Stomach smooth muscle (tissue), 2 donors: ENCODE results near the gene ADAM30.

ENCODE experiments used
- H3K27ac ChIP-seq: one replicate; pipeline ENCODE4 v1.7.0; 2013; ENCODE audit warnings: mild to moderate bottlenecking, low read length, inconsistent platforms
- H3K27me3 ChIP-seq, 2 donors: one replicate each; pipeline ENCODE4 v1.7.0; 2013; ENCODE audit warnings: low read length in 2 of 2; ENCODE audit not compliant: insufficient read depth in 2 of 2, control insufficient read depth in 1 of 2
- H3K36me3 ChIP-seq, 2 donors: one replicate each; pipeline ENCODE4 v1.7.0; 2013; ENCODE audit warnings: low read length in 2 of 2; ENCODE audit not compliant: control insufficient read depth in 2 of 2, insufficient read depth in 2 of 2
- H3K4me1 ChIP-seq: one replicate; pipeline ENCODE4 v1.7.0; 2013; ENCODE audit warnings: low read length; ENCODE audit not compliant: control insufficient read depth, insufficient read depth
- H3K4me3 ChIP-seq, 2 donors: one replicate each; pipeline ENCODE4 v1.7.0; 2013; ENCODE audit warnings: low read length in 2 of 2
- H3K9ac ChIP-seq, 2 donors: one replicate each; pipeline ENCODE4 v1.7.0; 2013; ENCODE audit warnings: low read length in 2 of 2, mild to moderate bottlenecking in 1 of 2
- H3K9me3 ChIP-seq, 2 donors: one replicate each; pipeline ENCODE4 v1.7.0; 2013; ENCODE audit warnings: low read length in 2 of 2; ENCODE audit not compliant: control insufficient read depth in 2 of 2
- donor health status: healthy.
- donor health status: Pancreatic carcinoma.

The ADAM30 gene

DNA sequence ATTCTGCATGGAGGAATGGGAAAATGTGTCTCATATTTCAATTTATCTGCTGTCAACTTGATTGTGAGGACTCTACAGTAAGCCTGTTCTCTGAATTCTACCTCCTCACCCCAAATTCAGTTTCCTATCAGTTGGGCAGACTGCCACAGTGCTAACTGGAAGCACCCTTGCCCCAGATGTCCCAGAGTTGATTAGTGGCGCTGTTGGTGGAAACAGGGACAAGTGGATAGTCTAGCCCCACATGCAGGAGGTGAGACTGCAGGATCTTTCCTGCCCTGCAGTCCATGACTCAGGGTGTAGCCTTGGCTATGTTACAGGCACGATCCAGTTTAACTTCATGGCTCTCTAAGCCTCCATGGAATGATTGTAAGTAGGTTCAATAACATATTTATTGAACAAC is 22.1 kb downstream of the ADAM30 start:
- peak overlapping the region; percentile 8 to 18 for H3K4me3 ChIP-seq
- H3K9me3 ChIP-seq: no peaks in the 10 kb centered on the region
- H3K4me1 ChIP-seq: peaks cover 22% of the 10 kb centered on the region
- H3K27me3 ChIP-seq: no peaks in the 10 kb centered on the region
- no peak overlapping the region for H3K9ac ChIP-seq
- no peaks in the 10 kb centered on the region for H3K36me3 ChIP-seq
- H3K27ac ChIP-seq: peak overlapping the region; percentile 8

GRCh38 chr1:119873135-119874015 is 22.9 kb downstream of the ADAM30 start:
- Histone ChIP-seq H3K27ac (peak overlapping the region; percentile 8), H3K4me3 (peak overlapping the region in 1 of 2 donors; percentile 8), H3K9me3 (no peaks in the 10 kb centered on the region), H3K9ac (no peak overlapping the region), H3K36me3 (no peaks in the 10 kb centered on the region), H3K27me3 (no peaks in the 10 kb centered on the region), H3K4me1 (peaks cover 22% of the 10 kb centered on the region)

DNA sequence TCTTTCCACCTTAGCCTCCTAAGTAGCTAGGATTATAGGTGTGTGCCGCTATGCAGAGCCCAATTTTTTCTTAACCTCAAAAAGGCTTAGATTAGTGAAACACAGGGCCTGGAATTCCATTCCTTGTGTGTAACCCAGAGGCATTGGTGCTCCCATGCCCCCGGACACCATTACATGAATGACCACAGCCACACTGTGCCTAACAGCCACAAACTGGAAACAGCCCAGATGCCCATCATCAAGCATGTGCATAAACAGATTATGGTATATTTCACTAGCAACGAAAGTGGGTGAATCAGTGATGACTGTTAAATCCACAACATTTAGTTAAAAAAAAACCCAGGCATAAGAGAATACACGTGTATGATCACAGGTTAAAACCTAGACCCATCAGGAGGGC is 24.4 kb downstream of the ADAM30 start:
- Histone ChIP-seq H3K9ac (no peak overlapping the region), H3K36me3 (no peaks in the 10 kb centered on the region), H3K9me3 (no peaks in the 10 kb centered on the region), H3K4me3 (no peak overlapping the region), H3K27ac (no peak overlapping the region), H3K4me1 (peaks cover 22% of the 10 kb centered on the region), H3K27me3 (no peaks in the 10 kb centered on the region)

- H3K27ac ChIP-seq: no peak overlapping the region
- no peaks in the 10 kb centered on the region for H3K36me3 ChIP-seq
- no peaks in the 10 kb centered on the region for H3K9me3 ChIP-seq
- peaks cover 22% of the 10 kb centered on the region for H3K4me1 ChIP-seq
- no peaks in the 10 kb centered on the region for H3K27me3 ChIP-seq
- H3K4me3 ChIP-seq: peak overlapping the region in 1 of 2 donors; percentile 49
- H3K9ac ChIP-seq: peak overlapping the region in 1 of 2 donors; percentile 47
These were observed 25.3 kb downstream of the ADAM30 start for GRCh38 chr1:119870917-119871596.

- Histone ChIP-seq H3K9ac (no peak overlapping the region), H3K27ac (no peak overlapping the region), H3K4me3 (no peak overlapping the region), H3K4me1 (peaks cover 22% of the 10 kb centered on the region), H3K36me3 (no peaks in the 10 kb centered on the region), H3K9me3 (no peaks in the 10 kb centered on the region), H3K27me3 (no peaks in the 10 kb centered on the region)
These were observed 26.3 kb downstream of the ADAM30 start for GRCh38 chr1:119869995-119870394.

- Histone ChIP-seq H3K4me3 (no peak overlapping the region), H3K9me3 (no peaks in the 10 kb centered on the region)
These were observed 28.1 kb downstream of the ADAM30 start for GRCh38 chr1:119868176-119868575.

GRCh38 chr1:119866451-119866850 is 29.9 kb downstream of the ADAM30 start:
- Histone ChIP-seq H3K27ac (no peak overlapping the region), H3K9ac (no peak overlapping the region), H3K36me3 (no peaks in the 10 kb centered on the region), H3K27me3 (no peaks in the 10 kb centered on the region), H3K4me1 (peaks cover 3% of the 10 kb centered on the region), H3K9me3 (no peaks in the 10 kb centered on the region), H3K4me3 (no peak overlapping the region)

More at GRCh38 chr1:119868176-119868575, 28.1 kb downstream of the ADAM30 start:
- peaks cover 13% of the 10 kb centered on the region for H3K4me1 ChIP-seq
- H3K9ac ChIP-seq: no peak overlapping the region
- no peaks in the 10 kb centered on the region for H3K36me3 ChIP-seq
- H3K27ac ChIP-seq: no peak overlapping the region
- no peaks in the 10 kb centered on the region for H3K27me3 ChIP-seq

DNA sequence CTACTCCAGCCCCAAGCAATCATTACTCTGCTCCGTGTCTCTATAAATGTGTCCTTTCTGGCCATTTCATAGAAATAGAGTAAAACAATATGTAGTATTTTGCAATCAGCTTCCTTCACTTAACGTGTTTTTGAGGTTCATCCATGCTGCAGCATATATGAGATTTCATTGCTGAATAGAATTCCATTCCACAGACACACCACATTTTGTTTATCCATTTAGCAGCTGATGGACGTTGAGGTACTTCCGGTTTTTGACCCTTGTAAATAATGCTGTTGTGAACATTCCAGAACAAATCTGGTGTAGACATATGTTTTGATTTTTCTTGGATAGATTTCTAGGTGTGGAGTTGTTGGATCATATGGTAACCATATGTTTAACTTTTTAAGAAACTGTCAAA is 30.7 kb downstream of the ADAM30 start:
- no peaks in the 10 kb centered on the region for H3K36me3 ChIP-seq
- H3K4me1 ChIP-seq: no peaks in the 10 kb centered on the region
- no peak overlapping the region for H3K9ac ChIP-seq
- H3K9me3 ChIP-seq: no peaks in the 10 kb centered on the region
- no peak overlapping the region for H3K27ac ChIP-seq
- H3K4me3 ChIP-seq: no peak overlapping the region
- H3K27me3 ChIP-seq: no peaks in the 10 kb centered on the region

GRCh38 chr1:119862276-119862675 is 34.0 kb downstream of the ADAM30 start:
- Histone ChIP-seq H3K9ac (no peak overlapping the region), H3K27ac (no peak overlapping the region), H3K4me1 (no peaks in the 10 kb centered on the region), H3K27me3 (no peaks in the 10 kb centered on the region), H3K9me3 (no peaks in the 10 kb centered on the region), H3K36me3 (no peaks in the 10 kb centered on the region), H3K4me3 (no peak overlapping the region)

GRCh38 chr1:119861547-119861946 is 34.8 kb downstream of the ADAM30 start:
- H3K9me3 ChIP-seq: no peaks in the 10 kb centered on the region
- H3K36me3 ChIP-seq: no peaks in the 10 kb centered on the region
- no peak overlapping the region for H3K9ac ChIP-seq
- no peak overlapping the region for H3K4me3 ChIP-seq
- no peaks in the 10 kb centered on the region for H3K4me1 ChIP-seq
- H3K27me3 ChIP-seq: no peaks in the 10 kb centered on the region
- no peak overlapping the region for H3K27ac ChIP-seq

- Histone ChIP-seq H3K27me3 (no peaks in the 10 kb centered on the region), H3K4me1 (no peaks in the 10 kb centered on the region), H3K9me3 (no peaks in the 10 kb centered on the region), H3K27ac (no peak overlapping the region), H3K4me3 (no peak overlapping the region), H3K36me3 (no peaks in the 10 kb centered on the region), H3K9ac (no peak overlapping the region)
These were observed 36.7 kb downstream of the ADAM30 start for GRCh38 chr1:119859647-119860046.
